COLO829 (cell line): Measurements from ENCODE around the gene TNNT3.
"Not testable (repeated sequence)": the region's sequence is repeated elsewhere in the genome, so short reads cannot be mapped to it uniquely, and the experiment has no call there.

Source experiments
- DNase-seq: peaks from one replicate; pipeline ENCODE4 v3.0.0; 2012; ENCODE audit warnings: low spot score

Gene TNNT3

GRCh38 chr11:1935156-1936071 is 15.9 kb downstream of the TNNT3 start:
- DNase-seq = no peak

DNA sequence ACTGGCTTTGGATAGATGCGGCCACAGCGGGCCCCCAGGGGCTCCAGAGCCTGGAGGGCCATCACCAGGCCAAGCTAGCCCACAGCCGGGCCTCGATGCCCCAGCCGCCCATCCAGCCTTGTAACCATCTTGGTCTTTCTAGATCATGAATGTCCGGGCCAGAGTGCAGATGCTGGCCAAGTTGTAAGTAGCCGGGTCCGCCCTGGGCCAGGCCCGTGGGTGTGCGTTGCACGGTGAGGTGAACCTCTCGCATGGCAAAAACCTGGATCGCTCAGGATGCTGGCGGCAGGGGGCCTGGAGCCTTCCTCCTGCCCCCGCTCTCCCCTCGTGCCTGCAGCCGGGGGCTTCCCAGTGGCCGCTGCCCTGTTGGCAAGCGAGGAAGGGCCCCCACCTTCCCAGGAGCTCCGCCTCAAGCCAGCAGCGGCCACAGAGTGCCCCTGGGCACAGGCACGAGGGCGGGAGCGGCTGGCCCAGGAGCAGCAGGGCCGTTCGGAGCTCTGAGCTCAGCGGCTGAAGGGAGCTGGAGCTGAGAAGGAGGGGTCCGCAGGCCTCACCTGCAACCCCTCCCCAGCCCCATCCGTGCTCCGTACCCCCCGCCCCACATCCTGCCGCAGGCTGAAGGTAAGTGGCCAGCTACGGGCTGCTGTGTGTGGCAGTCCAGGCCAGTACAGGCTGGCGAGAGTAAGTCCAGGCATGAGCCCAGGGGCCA is 16.7 kb downstream of the TNNT3 start:
- DNase-seq = no peak

GRCh38 chr11:1936781-1937615 is 17.5 kb downstream of the TNNT3 start:
- no peak for DNase-seq

GRCh38 chr11:1937616-1938342 is 18.3 kb downstream of the TNNT3 start:
- DNase-seq = no peak

GRCh38 chr11:1938343-1939005 is 19.0 kb downstream of the TNNT3 start:
- DNase-seq = no peak

- DNase-seq = no peak
These were observed 19.6 kb downstream of the TNNT3 start for GRCh38 chr11:1939006-1939625.

DNA sequence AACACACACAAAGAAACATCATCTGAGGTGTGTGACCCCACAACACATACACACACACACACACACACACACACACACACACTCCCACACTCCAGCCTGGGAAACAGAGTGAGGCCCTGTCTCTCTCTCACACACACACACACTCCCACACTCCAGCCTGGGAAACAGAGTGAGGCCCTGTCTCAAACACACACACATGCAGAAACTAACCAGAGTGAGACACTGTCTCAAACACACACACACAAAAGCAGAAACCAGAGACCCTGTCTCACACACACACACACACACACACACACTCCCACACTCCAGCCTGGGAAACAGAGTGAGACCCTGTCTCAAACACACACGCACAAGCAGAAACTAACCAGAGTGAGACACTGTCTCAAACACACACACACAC is 20.3 kb downstream of the TNNT3 start:
- DNase-seq = not testable (repeated sequence)

GRCh38 chr11:1942558-1943260 is 23.2 kb downstream of the TNNT3 start:
- DNase-seq = no peak

DNA sequence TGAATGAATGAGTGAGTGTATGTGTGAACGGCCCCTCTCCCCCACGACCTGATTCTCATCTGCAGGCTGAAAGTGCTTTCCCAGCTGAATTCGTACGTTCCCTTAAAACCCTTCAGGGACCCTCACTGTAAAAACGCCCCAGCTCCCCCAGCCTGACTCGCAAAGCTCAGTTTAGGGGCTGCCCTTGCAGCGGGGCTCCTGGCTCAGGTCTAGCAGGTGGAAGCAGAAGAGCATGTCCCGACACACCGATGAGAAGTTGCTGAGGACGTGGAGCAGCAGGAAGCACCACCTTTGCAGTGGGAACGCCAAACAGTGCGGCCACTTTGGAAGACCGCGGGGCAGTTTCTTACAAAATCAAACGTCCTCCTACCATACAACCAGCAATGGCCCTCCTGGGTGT is 24.1 kb downstream of the TNNT3 start:
- DNase-seq = no peak

- no peak for DNase-seq
These were observed 24.5 kb downstream of the TNNT3 start for GRCh38 chr11:1943977-1944376.

GRCh38 chr11:1946812-1947484 is 27.4 kb downstream of the TNNT3 start, which contains the start of gene MRPL23:
Gene MRPL23, plus strand, starts transcription at chr11:1947332. Its CDS starts 31 bp downstream, at chr11:1947363.
- DNase-seq = no peak

GRCh38 chr11:1947592-1948237 is 28.2 kb downstream of the TNNT3 start:
- DNase-seq = no peak

DNA sequence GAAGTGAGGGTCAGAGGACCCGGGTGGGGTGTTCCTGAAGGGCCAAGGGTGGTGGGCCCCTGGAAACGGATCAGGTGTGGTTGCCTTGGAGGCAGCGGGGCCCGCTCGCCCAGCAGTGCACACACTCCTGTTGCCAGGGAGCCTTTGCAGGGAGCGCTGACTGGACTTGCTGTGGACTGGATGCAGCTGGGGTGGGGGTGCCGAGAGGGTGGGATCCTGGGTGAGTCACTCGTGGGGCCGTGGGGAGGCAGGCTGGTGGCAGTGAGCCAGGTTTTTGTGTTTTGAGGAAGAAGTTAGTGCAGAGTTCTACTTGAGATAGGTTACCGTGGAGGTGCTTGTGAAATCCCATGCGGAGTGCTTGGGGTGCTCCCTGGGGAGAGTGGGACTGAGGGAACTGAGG is 28.9 kb downstream of the TNNT3 start:
- no peak for DNase-seq

DNA sequence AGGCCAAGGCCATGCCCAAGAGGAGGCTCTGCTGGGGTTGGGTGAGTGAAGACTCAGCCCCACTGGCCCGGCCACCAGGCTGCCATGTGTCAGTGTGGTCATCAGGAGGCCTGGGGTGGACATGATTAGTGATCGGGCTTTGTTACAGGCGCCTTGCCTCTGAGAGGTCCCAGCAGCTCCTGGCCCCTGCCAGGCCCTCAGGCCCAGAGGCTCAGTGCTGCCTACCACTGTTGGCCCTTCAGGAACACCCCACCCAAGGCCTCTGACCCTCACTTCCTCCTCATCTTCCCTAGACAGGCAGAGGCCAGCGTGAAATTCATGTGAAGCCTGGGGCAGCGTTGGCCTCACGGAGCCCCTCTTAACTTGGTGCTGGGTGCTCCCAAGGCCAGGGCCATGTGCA is 29.8 kb downstream of the TNNT3 start:
- DNase-seq = no peak

GRCh38 chr11:1949922-1950321 is 30.4 kb downstream of the TNNT3 start:
- DNase-seq = no peak

GRCh38 chr11:1952806-1953482 is 33.4 kb downstream of the TNNT3 start:
- no peak for DNase-seq

DNA sequence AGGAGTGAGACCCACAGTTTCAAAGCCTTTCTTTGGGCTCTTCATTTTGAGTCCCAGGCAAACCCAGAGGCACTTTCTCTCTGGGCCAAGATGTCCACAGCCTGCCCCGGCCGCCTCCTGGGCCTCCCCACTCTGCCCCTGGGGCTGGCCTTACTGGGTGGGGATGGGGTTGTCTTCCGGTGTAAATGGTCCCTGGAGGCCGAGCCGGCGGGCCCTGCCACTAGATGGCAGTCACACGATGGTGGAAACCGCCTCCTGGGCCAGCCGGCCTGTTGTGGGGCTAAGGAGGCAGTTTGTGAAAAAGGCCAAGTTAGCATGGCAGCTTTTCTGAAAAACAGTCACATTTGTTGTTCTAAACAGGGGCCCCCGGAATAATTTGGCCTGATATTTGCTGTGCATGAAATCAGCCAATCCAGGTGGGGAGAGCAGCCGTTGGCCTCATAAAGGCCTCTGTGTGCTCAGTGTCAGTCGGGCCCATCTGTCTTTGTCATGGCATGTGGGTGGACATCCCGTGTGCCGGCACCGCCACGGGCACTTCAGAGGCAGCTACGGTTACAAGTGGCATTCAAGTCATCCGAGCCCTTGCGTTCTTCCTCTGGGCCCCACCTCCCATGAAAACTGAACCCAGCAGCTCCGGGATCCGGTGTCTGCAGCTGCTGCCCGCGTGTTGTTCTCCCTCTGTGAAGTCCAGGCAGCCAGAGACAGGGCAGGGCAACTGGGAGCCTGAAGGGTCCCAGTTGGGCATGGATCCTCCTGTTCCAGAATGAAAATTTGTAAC is 34.2 kb downstream of the TNNT3 start:
- DNase-seq = no peak
